ENCODE measurements around the gene TPSAB1.
"Not testable (repeated sequence)": the region's sequence is repeated elsewhere in the genome, so short reads cannot be mapped to it uniquely, and the experiment has no call there.

TPSAB1 gene

DNA sequence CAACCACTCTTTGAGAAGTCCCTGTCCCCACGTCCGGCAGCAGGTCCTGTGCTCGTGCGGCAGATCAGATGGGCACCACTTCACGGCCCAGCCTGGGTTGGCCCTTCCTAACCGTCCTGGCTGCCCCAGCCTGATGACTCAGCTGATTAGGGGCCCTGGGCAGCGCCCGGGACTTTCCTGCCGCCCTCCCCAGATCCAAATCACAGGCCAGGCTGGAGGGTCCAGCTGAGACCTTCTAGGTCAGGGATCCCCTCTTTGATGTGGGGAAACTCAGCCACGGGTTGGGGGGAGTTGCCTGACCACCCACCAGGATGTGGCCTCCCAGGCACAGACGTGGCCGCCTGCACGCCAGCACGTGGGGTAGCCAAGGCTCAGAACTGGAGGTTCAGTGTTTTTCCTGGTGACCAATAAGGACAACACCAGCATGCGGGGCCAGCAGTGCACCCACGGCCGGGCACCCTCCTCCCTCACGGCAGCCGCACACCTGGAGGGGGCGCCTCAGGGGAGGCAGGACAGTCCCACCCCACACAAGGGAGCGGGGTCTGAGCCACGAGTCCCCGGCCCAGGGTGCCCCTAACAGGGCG lies 14.7 kb upstream of the TPSAB1 start:
- not testable (repeated sequence) for H3K36me3 Mint-ChIP-seq (ENCODE audit: low read depth); H3K4me3 Mint-ChIP-seq; H3K9me3 Mint-ChIP-seq

DNA sequence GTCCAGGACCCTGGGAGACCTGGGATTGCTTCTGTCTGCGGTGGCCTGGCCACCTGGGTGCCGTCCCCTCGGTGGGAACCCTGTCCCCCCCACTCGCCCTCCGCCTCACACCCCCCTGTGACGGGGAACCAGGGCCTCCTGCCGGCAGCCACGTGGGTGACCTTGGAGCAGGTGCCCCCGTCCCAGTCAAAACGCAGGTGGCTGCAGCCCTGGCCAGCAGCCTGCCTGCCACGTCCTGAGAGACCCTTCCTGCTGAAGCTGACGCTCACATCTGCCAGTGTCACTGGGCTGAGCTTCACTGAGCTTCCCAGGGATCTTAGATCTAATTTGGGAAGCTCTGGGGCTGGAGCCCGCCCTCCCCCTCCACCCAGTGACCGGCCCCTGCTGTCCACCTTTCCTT lies 13.8 kb upstream of the TPSAB1 start:
- H3K36me3 Mint-ChIP-seq (ENCODE audit: low read depth); H3K4me3 Mint-ChIP-seq; H3K27me3 Mint-ChIP-seq (ENCODE audit: low read depth); H3K27ac Mint-ChIP-seq; H3K4me1 Mint-ChIP-seq (ENCODE audit: low read depth); H3K9me3 Mint-ChIP-seq: not testable (repeated sequence)

More for the DNA sequence above, 14.7 kb upstream of the TPSAB1 start:
- not testable (repeated sequence) for H3K27ac Mint-ChIP-seq; H3K4me1 Mint-ChIP-seq (ENCODE audit: low read depth); H3K27me3 Mint-ChIP-seq (ENCODE audit: low read depth)

DNA sequence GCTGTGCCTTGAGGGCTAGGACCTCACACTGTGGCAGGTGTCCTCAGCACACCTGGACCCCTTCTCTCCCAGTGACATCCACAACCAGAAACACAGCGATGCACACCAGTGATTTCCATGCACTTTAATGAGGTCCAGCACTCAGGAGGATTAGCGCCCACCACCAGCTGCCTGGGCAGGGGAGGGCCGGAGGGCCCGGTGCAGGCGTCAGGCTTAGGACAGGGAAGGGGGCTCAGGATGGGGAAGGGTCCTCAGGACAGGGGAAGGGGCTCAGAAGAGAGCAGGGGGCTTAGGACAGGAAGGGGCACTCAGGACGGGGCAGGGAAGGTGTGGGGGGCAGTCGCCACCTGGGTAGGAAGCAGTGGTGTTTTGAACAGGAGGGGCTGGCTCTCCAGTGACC lies 12.3 kb upstream of the TPSAB1 start:
- H3K36me3 Mint-ChIP-seq (ENCODE audit: low read depth); H3K4me3 Mint-ChIP-seq; H3K4me1 Mint-ChIP-seq (ENCODE audit: low read depth); H3K27ac Mint-ChIP-seq; H3K27me3 Mint-ChIP-seq (ENCODE audit: low read depth); H3K9me3 Mint-ChIP-seq: not testable (repeated sequence)

DNA sequence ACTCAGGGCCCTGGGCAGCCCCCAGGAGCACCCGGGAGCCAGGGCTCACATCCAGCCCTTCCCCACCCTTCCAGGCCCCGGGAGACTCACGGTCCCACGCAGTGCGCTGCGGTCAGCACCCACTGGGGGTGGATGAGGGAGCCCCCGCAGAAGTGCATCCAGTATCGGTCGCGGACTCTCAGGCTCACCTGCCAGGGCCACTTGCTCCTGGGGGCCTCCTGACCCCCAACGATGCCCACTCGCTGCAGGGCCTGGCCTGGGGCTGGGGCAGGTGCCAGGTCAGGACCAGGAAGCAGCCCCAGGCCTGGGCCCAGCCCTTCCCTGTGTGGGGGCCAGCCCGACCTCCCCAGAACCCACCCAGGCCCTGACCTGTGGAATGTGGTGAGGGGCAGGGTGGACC lies 11.0 kb upstream of the TPSAB1 start:
- not testable (repeated sequence) for H3K9me3 Mint-ChIP-seq; H3K27me3 Mint-ChIP-seq (ENCODE audit: low read depth); H3K36me3 Mint-ChIP-seq (ENCODE audit: low read depth); H3K27ac Mint-ChIP-seq; H3K4me1 Mint-ChIP-seq (ENCODE audit: low read depth); H3K4me3 Mint-ChIP-seq

DNA sequence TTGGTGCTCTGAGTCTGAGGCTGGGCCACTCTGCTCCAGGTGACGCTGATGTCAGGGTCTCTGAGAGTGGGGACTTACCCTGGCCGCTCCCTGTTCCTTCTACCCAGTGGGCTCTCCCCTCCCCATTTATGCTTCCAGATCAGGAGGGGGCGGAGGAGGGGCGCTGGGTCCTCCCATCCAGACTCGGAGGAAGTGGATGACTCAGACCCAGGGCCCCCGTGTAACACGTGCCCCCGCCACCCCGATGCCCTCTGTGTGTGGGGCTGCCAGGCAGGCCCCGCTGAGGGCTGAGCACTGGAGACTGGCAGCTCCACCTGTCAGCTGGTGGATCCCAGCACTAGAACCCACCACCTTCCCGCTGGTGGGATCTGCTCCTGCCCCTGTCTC lies 10.4 kb upstream of the TPSAB1 start, which contains the start of gene TPSB2:
TSS of gene TPSB2 (minus strand) at position 101 of the 387 bp plus-strand sequence. CDS start 233 bp downstream, outside the sequence.
- H3K36me3 Mint-ChIP-seq (ENCODE audit: low read depth); H3K27me3 Mint-ChIP-seq (ENCODE audit: low read depth); H3K4me1 Mint-ChIP-seq (ENCODE audit: low read depth); H3K9me3 Mint-ChIP-seq; H3K27ac Mint-ChIP-seq; H3K4me3 Mint-ChIP-seq: not testable (repeated sequence)

DNA sequence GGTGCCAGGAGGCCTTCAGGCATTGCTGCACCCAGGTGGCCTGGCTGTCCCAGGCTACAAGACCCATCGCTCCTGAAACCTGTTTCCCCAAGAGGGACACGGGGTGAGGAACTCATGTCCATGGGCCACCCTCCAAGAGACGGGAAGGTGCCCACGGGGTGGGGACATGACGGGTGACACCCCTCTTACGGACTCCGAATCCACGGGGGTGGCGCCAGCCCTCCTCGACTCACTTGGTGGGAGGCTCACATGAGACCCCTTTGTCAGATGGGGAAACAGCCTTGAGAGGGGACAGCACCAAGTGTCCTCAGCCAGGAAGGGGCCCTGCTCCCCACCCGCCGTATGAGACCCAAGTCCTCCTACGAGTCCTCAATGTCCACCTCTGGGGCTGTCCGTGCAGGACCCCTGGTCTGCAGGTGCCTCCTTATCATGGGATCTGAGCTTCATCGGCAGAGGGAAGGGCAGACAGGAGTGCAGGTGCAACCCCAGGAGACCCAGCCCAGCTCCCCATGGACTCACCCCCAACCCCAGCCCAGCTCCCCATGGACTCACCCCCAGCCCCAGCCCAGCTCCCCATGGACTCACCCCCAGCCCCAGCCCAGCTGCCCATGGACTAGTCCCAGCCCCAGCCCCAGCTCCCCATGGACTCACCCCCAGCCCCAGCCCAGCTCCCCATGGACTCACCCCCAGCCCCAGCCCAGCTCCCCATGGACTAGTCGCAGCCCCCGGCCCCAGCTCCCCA lies 9.9 kb upstream of the TPSAB1 start:
- not testable (repeated sequence) for H3K36me3 Mint-ChIP-seq (ENCODE audit: low read depth); H3K27me3 Mint-ChIP-seq (ENCODE audit: low read depth); H3K4me1 Mint-ChIP-seq (ENCODE audit: low read depth); H3K27ac Mint-ChIP-seq; H3K4me3 Mint-ChIP-seq; H3K9me3 Mint-ChIP-seq

DNA sequence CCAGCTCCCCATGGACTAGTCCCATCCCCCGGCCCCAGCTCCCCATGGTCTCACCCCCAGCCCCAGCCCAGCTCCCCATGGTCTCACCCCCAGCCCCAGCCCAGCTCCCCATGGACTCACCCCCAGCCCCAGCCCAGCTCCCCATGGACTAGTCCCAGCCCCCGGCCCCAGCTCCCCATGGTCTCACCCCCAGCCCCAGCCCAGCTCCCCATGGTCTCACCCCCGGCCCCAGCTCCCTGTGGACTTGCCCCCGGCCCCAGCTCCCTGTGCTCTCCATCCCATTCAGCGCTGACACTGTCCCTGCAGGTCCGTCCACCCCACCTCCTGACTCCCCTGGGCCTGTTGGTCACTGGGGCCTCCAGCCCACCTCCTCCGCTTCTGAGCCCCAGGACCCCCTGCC lies 9.2 kb upstream of the TPSAB1 start:
- H3K27me3 Mint-ChIP-seq (ENCODE audit: low read depth); H3K9me3 Mint-ChIP-seq; H3K4me3 Mint-ChIP-seq: not testable (repeated sequence)

DNA sequence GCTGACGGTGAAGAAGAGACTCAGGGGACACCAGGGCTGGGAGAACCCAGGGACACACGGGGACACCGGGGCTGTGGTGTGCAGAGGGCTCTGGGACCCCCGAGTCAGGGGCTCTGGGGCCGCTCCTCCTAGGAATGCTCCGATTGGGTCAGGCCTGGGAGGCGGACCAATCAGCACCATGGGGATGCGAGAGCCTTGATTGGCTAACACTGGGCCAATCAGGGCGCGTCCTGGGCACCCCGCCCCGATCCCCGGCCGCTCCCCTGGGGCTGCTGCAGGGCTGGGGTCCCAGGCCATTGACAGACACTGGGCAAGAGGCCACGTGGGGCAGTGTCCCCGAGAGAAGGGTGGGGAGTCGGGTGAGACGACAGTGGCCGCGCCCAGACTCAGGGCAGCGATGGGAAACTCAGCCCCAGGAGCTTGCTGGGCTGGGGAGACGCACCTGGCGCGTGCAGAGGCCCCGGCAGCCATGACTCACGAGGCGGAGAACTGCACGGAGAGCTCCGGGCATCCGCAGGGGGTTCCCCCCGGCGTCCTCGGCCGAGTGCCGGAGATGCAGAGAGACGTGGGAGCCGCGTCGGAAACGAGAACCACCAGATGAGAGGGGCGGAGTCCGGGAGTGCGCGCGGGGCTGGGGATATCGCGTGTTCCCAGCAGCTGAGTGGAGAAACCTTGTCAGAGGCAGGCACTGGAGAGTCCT lies 8.3 kb upstream of the TPSAB1 start:
- H3K27ac Mint-ChIP-seq; H3K9me3 Mint-ChIP-seq; H3K36me3 Mint-ChIP-seq (ENCODE audit: low read depth); H3K4me1 Mint-ChIP-seq (ENCODE audit: low read depth); H3K27me3 Mint-ChIP-seq (ENCODE audit: low read depth); H3K4me3 Mint-ChIP-seq: not testable (repeated sequence)

More for the DNA sequence above, 9.2 kb upstream of the TPSAB1 start:
- not testable (repeated sequence) for H3K36me3 Mint-ChIP-seq (ENCODE audit: low read depth); H3K4me1 Mint-ChIP-seq (ENCODE audit: low read depth); H3K27ac Mint-ChIP-seq

DNA sequence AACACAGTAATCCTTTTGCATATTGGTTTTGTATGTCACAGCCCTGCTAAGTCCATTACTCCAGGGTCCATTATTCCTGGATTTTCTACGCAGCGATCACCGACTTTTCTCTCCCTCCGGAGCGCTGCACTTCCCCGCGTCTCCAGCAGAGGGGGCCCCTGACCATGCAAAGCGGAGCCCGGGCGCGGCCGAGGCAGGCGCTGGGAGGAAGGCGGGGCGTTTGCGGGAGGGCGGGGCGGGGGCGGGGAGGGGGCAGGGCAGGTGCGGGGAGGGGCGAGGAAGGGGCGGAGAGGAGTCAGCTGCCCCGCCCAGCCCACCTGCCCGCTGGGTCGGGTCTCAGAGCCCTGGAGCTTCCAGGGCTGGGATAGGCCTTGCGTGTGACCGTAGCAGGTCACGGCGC lies 3.8 kb upstream of the TPSAB1 start:
- not testable (repeated sequence) for H3K27me3 Mint-ChIP-seq (ENCODE audit: low read depth); H3K4me3 Mint-ChIP-seq; H3K4me1 Mint-ChIP-seq (ENCODE audit: low read depth); H3K27ac Mint-ChIP-seq; H3K9me3 Mint-ChIP-seq; H3K36me3 Mint-ChIP-seq (ENCODE audit: low read depth)

DNA sequence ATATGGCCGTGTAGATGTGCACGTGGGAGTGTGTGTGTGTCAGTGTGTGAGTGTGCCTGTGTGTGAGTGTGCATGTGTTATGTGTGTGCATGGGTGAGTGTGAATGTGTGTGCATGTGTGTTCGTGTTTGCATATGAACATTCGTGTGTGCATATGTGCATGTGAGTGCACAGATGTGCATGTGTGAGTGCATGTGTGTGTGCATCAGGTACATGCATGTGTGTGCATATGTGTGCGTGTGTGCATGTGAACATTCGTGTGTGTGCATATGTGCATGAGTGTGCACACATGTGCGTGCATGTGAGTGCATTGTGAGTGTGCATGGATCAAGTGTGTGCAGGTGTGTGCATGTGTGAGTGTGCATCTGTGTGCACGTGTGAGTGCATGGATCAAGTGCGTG lies 2.5 kb upstream of the TPSAB1 start:
- Mint-ChIP-seq H3K27ac (no peak overlapping the region), H3K4me1 (ENCODE audit: low read depth) (peaks cover 4% of the 10 kb centered on the region), H3K4me3 (no peak overlapping the region), H3K27me3 (ENCODE audit: low read depth) (no peaks in the 10 kb centered on the region), H3K9me3 (no peaks in the 10 kb centered on the region), H3K36me3 (ENCODE audit: low read depth) (no peaks in the 10 kb centered on the region)

DNA sequence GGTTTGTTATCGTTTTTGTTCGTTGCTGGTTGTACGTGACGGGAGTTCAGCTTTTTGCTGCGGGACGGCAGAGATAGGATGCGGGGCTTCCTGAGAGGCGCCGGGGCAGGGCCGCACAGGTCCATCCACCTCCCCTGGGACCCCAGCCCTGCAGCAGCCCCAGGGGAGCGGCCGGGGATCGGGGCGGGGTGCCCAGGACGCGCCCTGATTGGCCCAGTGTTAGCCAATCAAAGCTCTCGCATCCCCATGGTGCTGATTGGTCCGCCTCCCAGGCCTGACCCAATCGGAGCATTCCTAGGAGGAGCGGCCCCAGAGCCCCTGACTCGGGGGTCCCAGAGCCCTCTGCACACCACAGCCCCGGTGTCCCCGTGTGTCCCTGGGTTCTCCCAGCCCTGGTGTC lies 1.6 kb upstream of the TPSAB1 start:
- H3K27ac Mint-ChIP-seq; H3K4me3 Mint-ChIP-seq; H3K9me3 Mint-ChIP-seq; H3K36me3 Mint-ChIP-seq (ENCODE audit: low read depth); H3K4me1 Mint-ChIP-seq (ENCODE audit: low read depth); H3K27me3 Mint-ChIP-seq (ENCODE audit: low read depth): not testable (repeated sequence)

DNA sequence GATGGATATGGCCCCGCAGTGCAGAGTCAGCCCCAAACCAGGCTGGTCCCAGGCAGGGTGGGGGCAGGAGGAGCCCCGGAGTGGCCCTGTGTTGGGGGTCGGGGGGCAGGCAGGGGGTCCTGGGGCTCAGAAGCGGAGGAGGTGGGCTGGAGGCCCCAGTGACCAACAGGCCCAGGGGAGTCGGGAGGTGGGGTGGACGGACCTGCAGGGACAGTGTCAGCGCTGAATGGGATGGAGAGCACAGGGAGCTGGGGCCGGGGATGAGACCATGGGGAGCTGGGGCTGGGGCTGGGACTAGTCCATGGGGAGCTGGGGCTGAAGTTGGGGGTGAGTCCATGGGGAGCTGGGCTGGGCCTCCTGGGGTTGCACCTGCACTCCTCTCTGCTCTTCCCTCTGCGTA lies 930 bp upstream of the TPSAB1 start:
- not testable (repeated sequence) for H3K27ac Mint-ChIP-seq; H3K4me1 Mint-ChIP-seq (ENCODE audit: low read depth); H3K36me3 Mint-ChIP-seq (ENCODE audit: low read depth); H3K27me3 Mint-ChIP-seq (ENCODE audit: low read depth); H3K4me3 Mint-ChIP-seq; H3K9me3 Mint-ChIP-seq

DNA sequence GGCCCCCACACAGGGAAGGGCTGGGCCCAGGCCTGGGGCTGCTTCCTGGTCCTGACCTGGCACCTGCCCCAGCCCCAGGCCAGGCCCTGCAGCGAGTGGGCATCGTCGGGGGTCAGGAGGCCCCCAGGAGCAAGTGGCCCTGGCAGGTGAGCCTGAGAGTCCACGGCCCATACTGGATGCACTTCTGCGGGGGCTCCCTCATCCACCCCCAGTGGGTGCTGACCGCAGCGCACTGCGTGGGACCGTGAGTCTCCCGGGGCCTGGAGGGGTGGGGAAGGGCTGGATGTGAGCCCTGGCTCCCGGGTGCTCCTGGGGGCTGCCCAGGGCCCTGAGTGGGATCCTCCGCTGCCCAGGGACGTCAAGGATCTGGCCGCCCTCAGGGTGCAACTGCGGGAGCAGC lies 576 bp downstream of the TPSAB1 start:
- H3K27ac Mint-ChIP-seq; H3K9me3 Mint-ChIP-seq; H3K27me3 Mint-ChIP-seq (ENCODE audit: low read depth); H3K4me3 Mint-ChIP-seq; H3K4me1 Mint-ChIP-seq (ENCODE audit: low read depth); H3K36me3 Mint-ChIP-seq (ENCODE audit: low read depth): not testable (repeated sequence)

DNA sequence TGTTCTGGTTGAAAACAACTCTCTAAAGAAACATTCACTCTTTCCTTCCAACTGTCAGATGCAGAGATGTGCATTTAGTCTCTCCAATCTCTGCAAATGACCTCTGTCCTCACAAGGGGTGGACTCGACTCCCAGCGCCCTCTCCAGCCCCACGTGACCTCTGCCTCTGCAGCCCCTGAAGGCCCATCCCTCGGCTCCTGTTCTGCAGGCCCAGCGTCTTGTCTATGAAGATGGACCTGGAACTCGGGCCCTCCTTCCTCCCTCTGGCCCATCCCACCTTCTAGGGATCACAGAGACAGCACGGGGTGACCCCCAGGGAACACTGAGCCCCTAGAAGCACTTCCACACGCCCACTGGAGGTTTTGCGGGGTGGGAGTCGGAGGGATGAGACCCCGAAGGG lies 2.9 kb downstream of the TPSAB1 start:
- not testable (repeated sequence) for H3K36me3 Mint-ChIP-seq (ENCODE audit: low read depth); H3K4me1 Mint-ChIP-seq (ENCODE audit: low read depth); H3K27ac Mint-ChIP-seq; H3K27me3 Mint-ChIP-seq (ENCODE audit: low read depth); H3K4me3 Mint-ChIP-seq; H3K9me3 Mint-ChIP-seq

DNA sequence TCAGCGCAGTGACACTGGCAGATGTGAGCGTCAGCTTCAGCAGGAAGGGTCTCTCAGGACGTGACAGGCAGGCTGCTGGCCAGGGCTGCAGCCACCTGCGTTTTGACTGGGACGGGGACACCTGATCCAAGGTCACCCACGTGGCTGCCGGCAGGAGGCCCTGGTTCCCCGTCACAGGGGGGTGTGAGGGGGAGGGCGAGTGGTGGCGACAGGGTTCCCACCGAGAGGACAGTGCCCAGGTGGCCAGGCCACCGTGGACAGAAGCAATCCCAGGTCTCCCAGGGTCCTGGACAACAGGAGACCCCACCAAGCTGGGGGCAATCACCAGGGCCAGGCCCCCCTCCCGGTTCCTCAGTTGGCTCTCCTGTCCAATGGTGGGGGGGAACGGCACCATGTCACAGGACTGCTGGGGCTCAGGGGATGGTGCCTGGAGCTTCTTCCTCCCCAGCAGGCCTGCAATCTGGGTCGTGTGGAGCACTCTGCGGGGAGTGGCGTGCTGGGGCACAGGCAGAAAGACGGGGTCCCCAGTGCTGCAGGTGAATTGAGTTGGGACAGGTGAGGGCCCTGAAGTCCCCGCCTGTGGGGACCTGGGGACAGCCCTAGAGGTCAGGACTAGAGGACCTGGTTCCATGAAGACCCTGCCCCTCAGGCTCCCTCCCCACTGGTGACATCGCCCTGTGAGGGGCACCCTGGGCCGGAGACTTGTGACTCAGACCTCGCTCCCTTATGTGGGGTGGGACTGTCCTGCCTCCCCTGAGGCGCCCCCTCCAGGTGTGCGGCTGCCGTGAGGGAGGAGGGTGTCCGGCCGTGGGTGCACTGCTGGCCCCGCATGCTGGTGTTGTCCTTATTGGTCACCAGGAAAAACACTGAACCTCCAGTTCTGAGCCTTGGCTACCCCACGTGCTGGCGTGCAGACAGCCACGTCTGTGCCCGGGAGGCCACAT lies 3.7 kb downstream of the TPSAB1 start:
- H3K9me3 Mint-ChIP-seq; H3K27me3 Mint-ChIP-seq (ENCODE audit: low read depth): not testable (repeated sequence)

More for the DNA sequence above, 3.7 kb downstream of the TPSAB1 start:
- not testable (repeated sequence) for H3K27ac Mint-ChIP-seq; H3K4me1 Mint-ChIP-seq (ENCODE audit: low read depth); H3K4me3 Mint-ChIP-seq; H3K36me3 Mint-ChIP-seq (ENCODE audit: low read depth)
